Measurements from ENCODE around the gene CTNNA3. TPM values are rescaled to one million over a fixed set of nuclear protein-coding genes. Genes with fewer than 3 reads are reported as not detected.

The CTNNA3 gene
- total RNA-seq, 1 donor from 2014 or later = 129 TPM

DNA sequence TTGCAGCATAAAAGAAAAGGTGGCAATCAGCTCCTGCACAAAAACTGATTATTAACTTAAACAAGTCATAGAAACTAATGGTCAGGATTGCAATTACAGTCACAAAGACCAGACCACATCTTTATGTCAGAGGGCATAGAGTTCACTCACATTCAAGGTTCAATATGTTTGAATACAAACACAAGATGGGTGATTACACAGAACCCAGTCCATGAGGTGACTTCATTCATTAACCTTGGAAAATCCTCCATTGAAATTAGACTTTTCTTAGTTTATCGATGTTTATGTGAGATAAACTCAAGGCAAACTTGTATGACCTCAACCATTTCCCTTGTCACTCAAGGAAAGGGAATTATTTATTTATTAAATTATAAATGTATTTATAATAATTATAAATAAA is 1158.8 kb downstream of the CTNNA3 start:
- intact Hi-C loops (cut with DNase I) = no loop called here
- no peak for DNase-seq
- no peak for ATAC-seq (ENCODE audit: poor library complexity)

DNA sequence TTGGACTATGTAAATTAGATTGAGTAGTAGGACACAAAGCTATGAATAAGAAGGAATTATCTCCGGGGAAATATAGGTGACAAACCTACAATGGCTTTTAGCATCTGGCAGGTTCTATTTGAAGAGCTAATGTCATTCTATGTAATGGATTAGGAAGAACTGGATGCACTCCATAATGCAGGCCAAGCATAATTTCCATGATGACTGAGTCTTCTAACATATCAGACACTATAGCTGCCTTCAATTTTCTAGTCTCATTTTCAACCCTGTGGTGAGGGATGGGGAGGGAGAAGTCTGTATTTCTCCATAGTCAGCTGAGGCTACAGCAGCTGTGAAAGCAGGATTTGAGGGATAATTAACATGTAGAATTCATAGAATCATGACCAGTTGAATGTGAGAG is 1160.6 kb downstream of the CTNNA3 start:
- ATAC-seq (ENCODE audit: poor library complexity) (no peak), DNase-seq (no peak)
- intact Hi-C loops (cut with DNase I) = no loop called here

DNA sequence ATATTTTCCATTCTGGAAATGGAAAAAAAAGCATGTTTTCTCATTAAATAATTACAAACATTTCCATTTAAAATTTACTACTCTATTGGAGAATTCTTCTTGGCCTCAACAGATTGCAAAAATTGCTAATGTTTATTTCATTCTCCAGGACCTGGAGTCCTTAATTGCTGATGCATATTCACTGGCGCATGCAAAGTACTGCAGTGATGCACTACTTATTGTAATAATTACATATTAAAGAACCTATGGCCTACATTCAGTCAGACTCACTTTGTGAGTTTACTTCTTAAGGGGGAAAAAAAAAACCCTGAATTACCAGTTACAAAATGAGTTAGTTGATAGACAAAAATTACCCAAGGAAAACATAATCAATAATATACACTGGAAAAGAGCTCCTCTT is 1161.1 kb downstream of the CTNNA3 start:
- no peak for ATAC-seq (ENCODE audit: poor library complexity)
- DNase-seq = no peak
- intact Hi-C loops (cut with DNase I) = no loop called here

DNA sequence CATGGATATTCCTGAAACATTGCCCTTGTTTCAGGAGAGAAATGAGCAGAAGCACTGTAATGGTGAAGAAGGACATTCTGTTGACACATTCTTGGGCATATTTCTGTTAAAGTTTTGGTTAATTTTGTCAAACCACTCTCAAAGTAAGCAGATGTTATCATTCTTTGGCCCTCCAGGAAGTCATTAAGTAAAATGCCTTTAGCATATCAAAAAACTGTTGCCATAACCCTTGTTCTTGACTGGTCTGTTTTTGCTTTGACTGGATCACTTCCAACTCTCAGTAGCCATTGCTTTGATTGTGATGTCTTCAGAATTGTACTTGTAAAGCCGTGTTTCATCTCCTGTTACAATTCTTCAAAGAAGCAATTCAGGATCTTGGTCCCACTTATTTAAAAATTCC is 1174.5 kb downstream of the CTNNA3 start:
- ATAC-seq (ENCODE audit: poor library complexity) (no peak), DNase-seq (no peak)
- intact Hi-C loops (cut with DNase I) = no loop called here

DNA sequence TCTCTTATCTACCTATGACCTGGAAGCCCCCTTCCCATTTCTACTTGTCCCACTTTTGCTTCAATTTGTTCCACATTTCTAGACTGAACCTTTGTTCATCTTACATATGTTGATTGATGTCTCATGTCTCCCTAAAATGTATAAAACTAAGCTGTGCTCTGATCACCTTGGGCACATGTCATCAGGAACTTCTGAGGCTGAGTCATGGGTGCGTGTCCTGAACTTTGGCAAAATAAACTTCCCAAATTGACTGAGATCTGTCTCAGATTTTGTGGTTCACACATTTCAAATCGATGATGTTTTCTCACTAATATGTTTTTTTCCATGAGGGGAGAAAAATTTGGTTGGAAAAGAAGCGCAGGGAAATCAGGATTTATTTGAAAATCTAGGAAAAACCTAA is 1176.4 kb downstream of the CTNNA3 start:
- DNase-seq (no peak), ATAC-seq (ENCODE audit: poor library complexity) (no peak)
- intact Hi-C loops (cut with DNase I) = no loop called here

DNA sequence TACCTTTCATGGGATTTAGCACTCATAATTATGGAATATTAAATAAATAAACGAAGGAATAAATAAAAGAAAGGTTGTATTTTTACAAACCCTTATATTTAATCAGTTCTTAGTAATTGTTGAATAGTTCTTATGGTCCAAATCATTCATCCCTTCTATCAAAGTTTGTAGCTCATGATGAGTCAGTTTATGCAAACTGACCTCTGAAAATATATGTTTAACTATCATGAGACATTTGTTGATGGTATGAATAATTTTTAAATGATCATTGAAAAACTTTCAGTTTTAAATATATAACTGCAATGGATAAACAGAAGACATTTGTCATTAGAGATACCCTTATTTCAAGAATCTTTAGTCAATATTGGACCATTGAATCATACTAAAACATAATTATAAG is 1181.3 kb downstream of the CTNNA3 start:
- DNase-seq (no peak), ATAC-seq (ENCODE audit: poor library complexity) (no peak)
- intact Hi-C loops (cut with DNase I) = no loop called here

DNA sequence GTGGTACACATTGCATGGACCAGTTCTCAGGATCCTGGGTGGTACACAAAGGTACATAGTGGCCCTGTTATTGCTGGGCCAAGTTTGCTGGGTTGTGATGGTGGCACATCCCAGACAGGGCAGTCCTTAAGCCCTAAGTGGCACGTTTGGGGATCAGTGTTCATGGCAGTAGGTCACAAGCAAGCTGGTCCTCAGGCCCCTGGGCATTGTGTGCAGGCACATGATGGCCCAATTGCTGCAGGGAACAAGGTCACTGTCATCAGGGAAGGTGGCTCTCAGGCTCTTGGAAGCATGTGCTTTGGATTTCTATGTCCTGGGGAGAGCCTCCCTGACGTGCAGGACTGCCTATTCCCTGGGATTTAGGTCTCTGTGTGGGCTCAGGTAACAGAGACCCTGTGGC is 1182.5 kb downstream of the CTNNA3 start:
- intact Hi-C loops (cut with DNase I) = no loop called here
- ATAC-seq (ENCODE audit: poor library complexity) (no peak), DNase-seq (no peak)

DNA sequence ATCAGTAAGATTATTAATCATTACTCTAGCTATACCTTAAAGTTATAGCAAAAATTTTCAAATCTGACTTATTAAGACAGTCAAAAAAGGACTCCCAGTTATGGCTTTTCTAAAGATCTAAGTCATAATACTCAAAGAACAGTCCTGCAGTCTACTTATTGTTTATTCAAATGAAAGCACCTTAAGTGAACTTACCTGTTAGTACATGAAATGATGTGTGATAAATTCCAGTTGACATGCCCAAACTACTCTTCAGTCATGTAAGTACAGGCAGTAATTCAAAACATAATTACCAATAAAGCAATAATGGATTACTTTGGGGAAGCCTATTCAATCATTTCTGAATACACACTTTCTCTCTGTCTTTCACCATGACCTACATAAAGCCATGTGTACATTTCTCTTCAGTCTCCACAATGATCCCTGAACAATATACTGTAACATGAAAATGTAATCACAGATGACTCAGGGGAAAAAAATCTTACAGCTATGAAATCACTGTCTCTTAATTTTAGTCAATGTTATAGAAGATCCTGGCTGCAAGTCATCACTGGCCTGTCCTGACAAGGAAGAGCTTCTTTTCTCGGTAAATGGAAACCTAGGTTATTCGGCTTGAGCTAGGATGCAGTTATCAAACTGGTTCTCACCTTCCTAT is 1190.9 kb downstream of the CTNNA3 start:
- DNase-seq (no peak), ATAC-seq (ENCODE audit: poor library complexity) (no peak)
- intact Hi-C loops (cut with DNase I) = no loop called here

DNA sequence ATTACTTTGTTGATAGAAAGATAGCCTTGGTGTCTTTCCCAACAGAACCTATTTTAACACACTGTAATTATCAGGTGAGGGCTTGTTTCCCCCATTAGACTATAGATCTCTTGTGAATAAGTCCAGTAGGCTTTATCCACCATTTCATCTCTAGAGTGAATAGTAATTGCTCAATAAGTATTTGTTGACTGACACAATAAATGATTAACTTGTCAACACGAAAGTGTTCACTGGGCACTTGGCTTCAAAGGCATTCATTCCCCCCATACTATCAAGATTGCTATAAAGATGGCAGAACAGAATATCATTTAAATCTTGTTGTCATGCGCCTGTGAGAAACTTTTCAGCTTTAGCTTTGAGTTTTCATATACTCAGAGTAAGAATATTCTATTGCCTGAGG is 1194.6 kb downstream of the CTNNA3 start:
- DNase-seq (no peak), ATAC-seq (ENCODE audit: poor library complexity) (no peak)
- intact Hi-C loops (cut with DNase I) = no loop called here

DNA sequence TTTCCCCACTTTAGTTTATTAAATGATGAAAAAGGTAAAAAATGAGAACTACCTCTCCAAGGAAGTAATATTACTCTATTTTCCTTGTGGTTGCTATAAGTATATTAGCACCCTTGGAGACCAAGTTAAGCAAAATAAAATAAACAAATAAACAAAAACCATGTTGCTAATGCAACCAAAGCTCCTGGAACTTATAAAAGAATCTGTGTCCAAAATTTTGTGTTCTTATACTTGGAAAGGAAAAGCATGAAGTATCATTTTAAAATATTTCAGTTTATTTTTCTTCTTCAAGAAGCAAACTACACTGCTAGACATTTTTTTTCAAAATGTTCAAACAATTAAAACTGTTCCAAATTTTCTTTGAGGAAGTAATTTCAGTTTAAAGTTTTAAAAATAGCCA is 1212.0 kb downstream of the CTNNA3 start:
- DNase-seq (no peak), ATAC-seq (ENCODE audit: poor library complexity) (no peak)
- intact Hi-C loops (cut with DNase I) = no loop called here

DNA sequence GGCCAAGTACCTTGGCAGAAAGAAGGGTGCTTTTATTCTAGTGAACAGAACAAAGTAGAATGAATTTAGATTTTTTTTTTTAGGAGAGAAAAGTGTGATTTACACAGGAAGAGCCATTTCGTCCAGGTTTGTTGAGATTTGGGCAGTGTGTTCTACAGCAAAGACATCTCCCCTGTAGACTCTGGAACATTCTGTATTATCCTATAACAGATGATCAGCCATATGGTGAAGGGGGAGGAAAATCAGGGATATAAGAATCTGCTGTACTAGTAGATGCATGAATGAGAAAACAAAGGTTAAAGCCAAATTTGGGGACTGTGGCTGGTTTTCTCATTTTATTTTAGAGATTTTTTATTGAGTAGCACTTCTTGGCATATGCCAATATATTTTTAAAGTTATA is 1223.8 kb downstream of the CTNNA3 start:
- ATAC-seq (ENCODE audit: poor library complexity) (no peak), DNase-seq (no peak)
- intact Hi-C loops (cut with DNase I) = no loop called here

DNA sequence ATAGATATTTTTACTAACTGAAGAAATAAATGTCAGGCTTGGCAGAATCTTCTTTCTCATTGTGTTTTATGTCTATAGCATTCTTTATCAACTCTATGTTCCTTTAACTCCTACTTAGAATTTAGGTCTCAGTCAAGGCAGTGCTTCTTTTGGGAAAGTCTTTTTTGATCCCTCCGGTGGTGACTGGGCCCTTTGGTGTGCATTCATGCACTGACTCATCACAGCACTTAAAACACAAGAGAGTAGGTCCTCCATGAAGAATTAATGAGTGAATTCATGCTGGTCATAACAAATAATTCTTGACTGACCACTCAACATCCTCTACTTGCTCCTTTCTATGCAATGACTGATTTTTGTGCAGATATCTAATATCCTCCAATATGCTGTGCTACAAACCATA is 1229.0 kb downstream of the CTNNA3 start:
- no peak for ATAC-seq (ENCODE audit: poor library complexity)
- intact Hi-C loops (cut with DNase I) = no loop called here
- no peak for DNase-seq

DNA sequence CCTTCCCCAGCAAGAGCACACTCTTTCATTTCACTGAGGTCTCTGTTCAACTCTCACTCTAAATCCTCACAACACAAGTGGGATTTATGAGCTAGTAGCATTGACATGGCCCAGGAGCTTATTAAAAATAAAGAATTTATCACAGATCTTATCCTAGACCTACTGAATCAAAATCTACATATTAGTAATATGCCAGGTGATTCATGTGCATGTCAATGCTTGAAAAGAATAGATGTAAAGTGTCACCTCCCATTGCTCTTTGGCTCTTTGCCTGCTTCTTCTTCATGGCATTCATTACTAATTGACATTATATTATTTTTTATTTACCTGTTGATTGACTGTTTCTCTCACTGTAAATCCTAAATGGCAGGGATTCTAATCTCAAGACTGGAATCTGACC is 1229.4 kb downstream of the CTNNA3 start:
- DNase-seq (no peak), ATAC-seq (ENCODE audit: poor library complexity) (no peak)
- intact Hi-C loops (cut with DNase I) = no loop called here

DNA sequence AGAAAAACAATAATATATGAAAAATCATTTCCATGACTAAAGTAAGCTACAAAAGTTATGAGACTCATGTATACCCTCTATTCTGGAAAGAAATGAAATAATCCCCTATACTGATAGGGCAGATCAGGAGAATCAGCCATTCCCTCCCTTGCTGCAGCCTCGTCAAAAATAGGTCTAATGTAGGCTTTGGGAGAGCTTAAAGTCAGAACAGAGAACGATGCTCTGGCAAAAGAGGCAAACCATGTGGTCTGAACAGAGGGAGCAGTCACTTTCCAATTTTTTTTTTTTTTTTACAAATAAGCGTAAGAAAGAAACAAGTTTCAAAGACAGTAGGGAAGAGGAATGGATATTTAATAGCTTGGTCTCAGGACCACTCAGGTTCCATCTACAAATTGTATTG is 1232.4 kb downstream of the CTNNA3 start:
- intact Hi-C loops (cut with DNase I) = no loop called here
- ATAC-seq (ENCODE audit: poor library complexity) = no peak
- no peak for DNase-seq

DNA sequence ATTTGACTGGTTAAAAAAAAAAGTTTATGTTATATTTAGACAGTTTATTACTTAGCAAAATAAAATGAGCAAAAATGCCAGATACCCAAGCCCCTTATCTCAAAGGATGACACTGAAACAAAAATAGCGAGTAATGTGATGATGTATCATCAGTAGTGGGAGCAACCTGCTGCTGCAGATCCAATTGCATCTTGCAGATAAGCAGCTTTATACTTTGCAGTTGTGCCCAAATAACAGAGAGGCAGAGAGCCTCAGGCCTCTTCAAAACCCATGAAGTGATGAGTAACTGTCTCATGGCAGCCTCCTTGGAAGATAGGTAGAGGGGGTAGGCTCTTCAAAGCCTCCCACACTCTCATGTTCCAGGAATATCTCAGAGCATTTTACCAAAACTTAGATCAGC is 1238.4 kb downstream of the CTNNA3 start:
- intact Hi-C loops (cut with DNase I) = no loop called here
- no peak for DNase-seq
- ATAC-seq (ENCODE audit: poor library complexity) = no peak

DNA sequence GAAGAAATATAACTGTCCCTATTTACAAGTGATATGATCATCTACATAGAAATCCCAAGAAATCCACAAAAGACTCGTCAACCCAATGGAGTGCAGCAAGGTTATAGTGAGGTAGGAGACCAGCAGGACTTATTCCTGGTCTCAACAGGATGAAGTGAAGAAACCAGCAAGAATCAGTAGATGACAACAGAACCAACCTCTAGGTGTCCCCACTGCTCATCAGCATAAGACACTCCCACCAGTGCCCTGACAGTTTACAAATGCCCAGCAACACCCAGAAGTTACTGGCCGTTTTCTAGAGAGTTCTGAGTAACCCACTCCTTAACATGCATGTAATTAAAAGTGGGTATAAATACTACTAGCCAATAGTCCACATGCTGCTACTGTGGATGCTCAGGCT is 1240.7 kb downstream of the CTNNA3 start:
- DNase-seq (no peak), ATAC-seq (ENCODE audit: poor library complexity) (no peak)
- intact Hi-C loops (cut with DNase I) = no loop called here

DNA sequence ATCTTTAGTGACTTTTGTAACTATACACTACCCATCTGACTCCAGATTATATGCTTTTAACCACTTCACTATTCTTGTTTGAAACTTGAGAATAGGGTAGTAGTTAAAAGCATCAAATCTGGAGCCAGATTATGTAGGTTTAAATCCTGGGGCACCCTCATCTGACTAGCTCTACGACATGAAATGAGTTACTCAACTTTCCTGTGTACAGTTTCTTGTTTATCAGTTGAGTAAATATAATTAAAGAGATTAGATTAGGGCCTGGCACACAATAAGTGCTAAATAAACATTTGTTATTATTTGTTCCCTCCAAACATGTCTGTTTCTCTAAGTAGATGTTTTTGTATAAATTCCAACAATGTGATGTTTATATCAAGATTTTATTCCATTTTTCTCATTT is 1255.4 kb downstream of the CTNNA3 start:
- DNase-seq (no peak), ATAC-seq (ENCODE audit: poor library complexity) (no peak)
- intact Hi-C loops (cut with DNase I) = no loop called here

DNA sequence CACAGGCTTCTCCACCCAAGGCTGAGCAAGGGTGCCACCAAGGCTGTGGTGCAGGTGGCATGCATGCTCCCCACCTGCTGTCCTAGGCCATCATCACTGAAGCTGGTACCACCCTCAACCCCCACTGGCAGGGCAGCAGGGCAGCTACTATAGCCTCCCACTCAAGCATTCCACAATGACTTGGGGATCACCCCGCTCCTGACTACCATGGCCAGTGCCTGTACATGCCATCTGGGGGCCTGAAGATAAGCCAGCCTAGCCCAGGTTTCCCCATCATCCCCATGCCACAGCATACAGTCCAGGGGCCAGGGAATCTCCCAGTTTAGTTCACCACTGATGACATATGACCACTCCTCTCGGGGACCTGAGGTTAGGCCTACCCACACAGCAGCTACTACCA is 1281.1 kb downstream of the CTNNA3 start:
- DNase-seq (no peak), ATAC-seq (ENCODE audit: poor library complexity) (no peak)
- intact Hi-C loops (cut with DNase I) = no loop called here

DNA sequence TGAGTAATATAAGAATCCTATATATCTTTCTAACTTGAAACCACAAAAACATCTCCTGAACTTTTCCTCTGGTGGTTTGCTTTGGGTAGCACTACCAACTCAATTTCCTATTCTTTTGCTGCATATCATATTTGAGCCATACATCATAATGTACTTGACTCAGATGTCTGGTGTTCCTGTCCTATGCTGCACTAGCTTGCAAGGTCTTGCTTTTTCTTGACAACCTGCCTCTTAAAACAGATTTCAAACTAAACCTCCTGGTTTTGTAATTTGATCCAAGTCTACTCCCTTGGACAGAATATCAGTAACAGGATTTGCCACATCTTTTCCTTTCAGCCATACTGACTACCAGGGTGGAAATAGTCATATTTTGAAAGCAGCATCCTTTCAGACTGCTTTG is 1290.4 kb downstream of the CTNNA3 start:
- intact Hi-C loops (cut with DNase I) = no loop called here
- ATAC-seq (ENCODE audit: poor library complexity) = no peak

DNA sequence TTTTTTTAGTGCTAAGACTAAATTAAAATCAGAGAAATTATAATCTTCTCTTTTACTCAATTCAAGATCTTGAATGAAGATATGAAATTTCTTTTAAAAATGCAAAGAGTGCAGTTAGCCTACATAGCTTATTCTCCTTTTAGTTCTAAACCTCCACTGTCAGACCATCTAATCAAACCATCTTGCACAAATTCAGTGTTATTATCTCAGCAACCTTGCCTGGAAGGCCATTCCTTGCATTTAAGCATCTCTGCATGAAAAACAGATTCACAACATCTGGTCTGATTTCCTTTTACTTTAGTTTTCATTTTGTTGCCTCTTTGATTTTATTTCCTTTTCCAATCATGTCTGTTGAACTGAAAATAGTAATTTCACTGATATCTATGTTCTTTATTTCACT is 1297.3 kb downstream of the CTNNA3 start:
- no peak for ATAC-seq (ENCODE audit: poor library complexity)
- intact Hi-C loops (cut with DNase I) = no loop called here
- no peak for DNase-seq

More for the DNA sequence above, 1290.4 kb downstream of the CTNNA3 start:
- DNase-seq = no peak

DNA sequence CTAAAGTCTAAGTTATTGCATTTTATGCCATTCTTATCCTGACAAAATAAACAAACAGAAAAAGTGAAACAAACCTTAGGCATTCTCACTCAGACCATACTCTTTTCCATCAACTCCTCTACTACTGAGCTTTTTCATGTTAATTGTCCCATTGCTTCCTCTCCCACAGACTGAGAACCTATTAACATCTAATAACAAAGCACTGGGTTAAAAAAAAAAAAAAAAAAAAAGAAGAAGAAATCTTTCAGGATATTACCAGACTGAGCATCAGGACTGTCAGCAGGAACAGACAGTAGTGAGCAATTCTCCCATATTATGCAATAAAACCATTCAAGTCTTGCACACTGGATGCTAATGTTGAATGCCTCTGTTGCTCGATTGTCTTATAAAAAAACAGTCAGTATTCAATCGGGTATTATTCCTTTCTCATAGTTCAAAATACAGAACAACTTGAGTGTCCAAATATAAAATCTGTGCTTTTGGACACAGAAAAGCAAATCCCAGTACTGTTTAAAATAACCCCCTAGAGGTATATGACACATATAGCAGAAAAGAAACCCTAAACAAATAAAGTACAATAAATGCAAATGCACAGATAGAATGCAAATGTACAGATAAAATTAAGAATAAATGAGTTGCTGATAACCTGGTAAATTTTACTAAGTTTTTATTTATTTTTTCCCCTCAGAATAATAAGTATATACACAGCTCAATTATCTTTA is 1301.5 kb downstream of the CTNNA3 start:
- DNase-seq = no peak
- intact Hi-C loops (cut with DNase I) = no loop called here
- no peak for ATAC-seq (ENCODE audit: poor library complexity)

Measured in Right ventricle myocardium superior (tissue), 1 donor.